MM.1S (cell line): ENCODE results near the gene GPC3.

ENCODE experiments used
- DNase-seq: peaks from one replicate; pipeline ENCODE4 v3.0.0-alpha.2; 2015
- H2AFZ ChIP-seq: fragments of 300-600 bp; sonication (generic); 2 replicates; pipeline ENCODE4 v1.6.0; 2016; ENCODE audit warnings: antibody characterized with exemption, low read length
- H3F3A ChIP-seq: fragments of 300-600 bp; sonication (generic); 2 replicates; pipeline ENCODE4 v1.6.1; 2016; ENCODE audit warnings: mild to moderate bottlenecking, antibody characterized with exemption, low read length, moderate library complexity, mixed read lengths; ENCODE audit not compliant: insufficient read depth
- H3K27ac ChIP-seq: fragments of 300-600 bp; sonication (generic); 2 replicates; pipeline ENCODE4 v1.5.1; 2016; ENCODE audit warnings: mild to moderate bottlenecking, low read length
- H3K27me3 ChIP-seq: fragments of 300-600 bp; sonication (generic); replicated peaks from 2 replicates; pipeline ENCODE4 v1.6.0; 2016; ENCODE audit warnings: low read length; ENCODE audit not compliant: insufficient read depth
- H3K36me3 ChIP-seq: fragments of 300-600 bp; sonication (generic); replicated peaks from 2 replicates; pipeline ENCODE4 v1.6.1; 2016; ENCODE audit warnings: mild to moderate bottlenecking, low read length, mixed read lengths; ENCODE audit not compliant: insufficient read depth
- H3K4me1 ChIP-seq: fragments of 300-600 bp; sonication (generic); 2 replicates; pipeline ENCODE4 v1.6.1; 2016; ENCODE audit warnings: low read length, mixed read lengths
- H3K4me2 ChIP-seq: fragments of 300-600 bp; sonication (generic); 2 replicates; pipeline ENCODE4 v1.6.0; 2016; ENCODE audit warnings: low read depth, low read length
- H3K4me3 ChIP-seq: fragments of 300-600 bp; sonication (generic); 2 replicates; pipeline ENCODE4 v1.5.1; 2016; ENCODE audit warnings: low read length, mixed read lengths
- H3K79me2 ChIP-seq: fragments of 300-600 bp; sonication (generic); 2 replicates; pipeline ENCODE4 v1.6.1; 2016; ENCODE audit warnings: mixed run types, low read length, mixed read lengths
- H3K9ac ChIP-seq: fragments of 300-600 bp; sonication (generic); 2 replicates; pipeline ENCODE4 v1.6.1; 2016; ENCODE audit warnings: low read length, mixed read lengths
- H3K9me2 ChIP-seq: fragments of 300-600 bp; sonication (generic); replicated peaks from 2 replicates; pipeline ENCODE4 v1.6.1; 2016; ENCODE audit warnings: mild to moderate bottlenecking, low read length, mixed read lengths; ENCODE audit not compliant: insufficient read depth
- H3K9me3 ChIP-seq: fragments of 300-600 bp; sonication (generic); replicated peaks from 2 replicates; pipeline ENCODE4 v1.6.1; 2016; ENCODE audit warnings: mild to moderate bottlenecking, low read length, mixed read lengths; ENCODE audit not compliant: insufficient read depth
- H4K20me1 ChIP-seq: fragments of 300-600 bp; sonication (generic); 2 replicates; pipeline ENCODE4 v1.6.1; 2016; ENCODE audit warnings: mild to moderate bottlenecking, low read length, moderate library complexity, mixed read lengths; ENCODE audit not compliant: insufficient read depth
- EZH2 ChIP-seq: fragments of 300-600 bp; sonication (generic); optimal IDR thresholded peaks from 2 replicates; pipeline ENCODE3; 2017; ENCODE audit warnings: low read depth, mild to moderate bottlenecking, antibody characterized with exemption, low read length, mixed read lengths
- EZH2phosphoT487 ChIP-seq: fragments of 300-600 bp; sonication (generic); IDR thresholded peaks from 2 replicates; pipeline ENCODE4 v1.6.1; 2018; ENCODE audit warnings: antibody characterized with exemption, low read length
- TF ChIP-seq, protein P1 (sequence below): fragments of 300-600 bp; sonication (generic); IDR thresholded peaks from 2 replicates; pipeline ENCODE4 v1.5.1; 2016; ENCODE audit warnings: antibody characterized with exemption, low read length, mixed read lengths

The GPC3 gene

DNA sequence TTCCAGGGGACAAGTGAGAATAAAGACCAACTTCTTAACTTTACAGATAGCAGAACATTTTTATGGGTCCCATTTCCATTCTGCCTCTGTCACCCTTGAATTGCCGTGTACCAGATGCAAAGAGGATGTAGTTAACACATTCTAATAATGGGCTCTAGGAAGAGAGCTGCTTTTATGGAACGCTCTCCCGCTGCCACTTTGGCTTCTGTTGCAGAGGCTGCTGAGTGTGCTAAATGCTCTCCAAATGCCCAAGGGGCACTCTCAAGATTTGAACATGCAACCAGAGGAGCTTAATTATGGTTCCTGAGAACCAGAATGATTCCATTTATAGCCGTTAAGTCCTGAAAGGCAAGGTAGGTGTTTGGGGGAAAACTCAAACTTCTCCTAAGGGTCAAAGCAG lies 28.1 kb upstream of the GPC3 start:
- H3K27ac ChIP-seq, result no peak overlapping the region
- H3K9me3 ChIP-seq, result no peaks in the 10 kb centered on the region
- H3K36me3 ChIP-seq, result no peaks in the 10 kb centered on the region
- H4K20me1 ChIP-seq, result no peaks in the 10 kb centered on the region
- H3F3A ChIP-seq, result no peaks in the 10 kb centered on the region
- H3K27me3 ChIP-seq, result no peaks in the 10 kb centered on the region
- H3K4me1 ChIP-seq, result no peaks in the 10 kb centered on the region
- H3K4me2 ChIP-seq, result no peak overlapping the region
- H3K4me3 ChIP-seq, result no peak overlapping the region
- no peaks in the 10 kb centered on the region for H3K9me2 ChIP-seq
- TF ChIP-seq EZH2, result no peak
- no peak for TF ChIP-seq EZH2phosphoT487
- TF ChIP-seq, protein P1, sequence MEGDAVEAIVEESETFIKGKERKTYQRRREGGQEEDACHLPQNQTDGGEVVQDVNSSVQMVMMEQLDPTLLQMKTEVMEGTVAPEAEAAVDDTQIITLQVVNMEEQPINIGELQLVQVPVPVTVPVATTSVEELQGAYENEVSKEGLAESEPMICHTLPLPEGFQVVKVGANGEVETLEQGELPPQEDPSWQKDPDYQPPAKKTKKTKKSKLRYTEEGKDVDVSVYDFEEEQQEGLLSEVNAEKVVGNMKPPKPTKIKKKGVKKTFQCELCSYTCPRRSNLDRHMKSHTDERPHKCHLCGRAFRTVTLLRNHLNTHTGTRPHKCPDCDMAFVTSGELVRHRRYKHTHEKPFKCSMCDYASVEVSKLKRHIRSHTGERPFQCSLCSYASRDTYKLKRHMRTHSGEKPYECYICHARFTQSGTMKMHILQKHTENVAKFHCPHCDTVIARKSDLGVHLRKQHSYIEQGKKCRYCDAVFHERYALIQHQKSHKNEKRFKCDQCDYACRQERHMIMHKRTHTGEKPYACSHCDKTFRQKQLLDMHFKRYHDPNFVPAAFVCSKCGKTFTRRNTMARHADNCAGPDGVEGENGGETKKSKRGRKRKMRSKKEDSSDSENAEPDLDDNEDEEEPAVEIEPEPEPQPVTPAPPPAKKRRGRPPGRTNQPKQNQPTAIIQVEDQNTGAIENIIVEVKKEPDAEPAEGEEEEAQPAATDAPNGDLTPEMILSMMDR, result no peak
- no peak overlapping the region for H2AFZ ChIP-seq
- H3K79me2 ChIP-seq, result no peaks in the 10 kb centered on the region
- no peak overlapping the region for H3K9ac ChIP-seq
- DNase-seq, result no peak

DNA sequence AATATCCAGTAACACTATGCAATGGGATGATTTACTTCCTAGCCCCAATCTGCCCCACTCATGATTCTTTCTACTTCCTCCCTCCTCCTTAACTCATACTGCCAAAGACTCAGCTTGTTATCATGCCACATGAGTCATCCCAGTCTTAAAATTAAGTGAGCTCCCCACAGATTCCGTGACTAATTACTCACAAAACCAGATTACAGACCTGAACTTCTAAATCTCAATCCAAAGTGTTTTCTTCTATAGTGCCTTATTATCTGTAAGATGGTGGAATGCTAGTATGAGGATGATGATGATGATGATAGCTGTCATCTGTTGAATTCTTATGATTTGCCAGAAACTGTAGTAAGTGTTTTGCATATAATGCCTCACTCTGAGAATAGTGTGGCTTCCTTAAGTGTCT lies 27.7 kb upstream of the GPC3 start:
- Histone ChIP-seq H3K4me1 (no peaks in the 10 kb centered on the region), H3K4me3 (no peak overlapping the region), H3K79me2 (no peaks in the 10 kb centered on the region), H3K4me2 (no peak overlapping the region), H3K27ac (no peak overlapping the region), H2AFZ (no peak overlapping the region), H4K20me1 (no peaks in the 10 kb centered on the region), H3F3A (no peaks in the 10 kb centered on the region), H3K9me2 (no peaks in the 10 kb centered on the region), H3K36me3 (no peaks in the 10 kb centered on the region), H3K27me3 (no peaks in the 10 kb centered on the region), H3K9ac (no peak overlapping the region), H3K9me3 (no peaks in the 10 kb centered on the region)
- no peak for DNase-seq
- TF ChIP-seq EZH2 (no peak), EZH2phosphoT487 (no peak)
- TF ChIP-seq, protein P1, result no peak

DNA sequence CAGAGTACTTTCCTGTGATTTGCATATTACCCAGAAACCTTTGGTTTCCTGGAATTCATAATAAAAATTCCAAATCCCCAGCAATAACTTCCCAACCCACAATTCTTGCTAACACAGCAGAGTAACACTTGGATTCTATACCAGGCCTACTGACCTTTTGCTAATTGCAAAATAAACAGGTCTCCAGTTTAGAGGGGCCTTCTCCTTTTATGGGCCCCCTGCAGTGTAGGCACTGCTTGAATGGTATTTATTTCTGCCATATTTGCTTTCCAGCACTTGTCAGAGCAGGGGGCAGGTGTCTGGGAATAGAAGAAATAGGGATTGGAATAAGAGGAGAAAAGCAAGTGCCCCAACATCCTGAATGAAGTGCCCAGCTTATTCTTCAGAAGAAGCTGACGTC lies 25.3 kb upstream of the GPC3 start:
- Histone ChIP-seq H2AFZ (no peak overlapping the region), H3K4me1 (no peaks in the 10 kb centered on the region), H3K9ac (no peak overlapping the region), H3K4me3 (no peak overlapping the region), H3K9me2 (no peaks in the 10 kb centered on the region), H4K20me1 (no peaks in the 10 kb centered on the region), H3K27ac (no peak overlapping the region), H3K27me3 (no peaks in the 10 kb centered on the region), H3K36me3 (no peaks in the 10 kb centered on the region), H3F3A (no peaks in the 10 kb centered on the region), H3K79me2 (no peaks in the 10 kb centered on the region), H3K9me3 (no peaks in the 10 kb centered on the region), H3K4me2 (no peak overlapping the region)
- DNase-seq, result no peak
- TF ChIP-seq, protein P1, result no peak
- no peak for TF ChIP-seq EZH2phosphoT487
- no peak for TF ChIP-seq EZH2
